Measurements from ENCODE around the gene PTGES2.

- TF ChIP-seq GATA3 (IDR thresholded peaks at IDR 0.05; ENCODE audit: low read depth, low read length) (no peak), GATA2 (IDR thresholded peaks at IDR 0.05; ENCODE audit: low read depth, low read length) (no peak)
Observed at GRCh38 chr9:128124451-128124850, 3.1 kb downstream of the PTGES2 start.

Measured in SH-SY5Y (cell line).